Measurements from ENCODE around the gene MYADM.
"Not testable (repeated sequence)": the region's sequence is repeated elsewhere in the genome, so short reads cannot be mapped to it uniquely, and the experiment has no call there.

Gene MYADM, protein sequence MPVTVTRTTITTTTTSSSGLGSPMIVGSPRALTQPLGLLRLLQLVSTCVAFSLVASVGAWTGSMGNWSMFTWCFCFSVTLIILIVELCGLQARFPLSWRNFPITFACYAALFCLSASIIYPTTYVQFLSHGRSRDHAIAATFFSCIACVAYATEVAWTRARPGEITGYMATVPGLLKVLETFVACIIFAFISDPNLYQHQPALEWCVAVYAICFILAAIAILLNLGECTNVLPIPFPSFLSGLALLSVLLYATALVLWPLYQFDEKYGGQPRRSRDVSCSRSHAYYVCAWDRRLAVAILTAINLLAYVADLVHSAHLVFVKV

GRCh38 chr19:53867225-53868090, at the start of gene MYADM:
Gene MYADM (plus strand): TSS chr19:53867883. CDS start chr19:53873530, 5,647 bp downstream.
- peak; percentile 99 for DNase-seq (ENCODE audit: low read depth)

DNA sequence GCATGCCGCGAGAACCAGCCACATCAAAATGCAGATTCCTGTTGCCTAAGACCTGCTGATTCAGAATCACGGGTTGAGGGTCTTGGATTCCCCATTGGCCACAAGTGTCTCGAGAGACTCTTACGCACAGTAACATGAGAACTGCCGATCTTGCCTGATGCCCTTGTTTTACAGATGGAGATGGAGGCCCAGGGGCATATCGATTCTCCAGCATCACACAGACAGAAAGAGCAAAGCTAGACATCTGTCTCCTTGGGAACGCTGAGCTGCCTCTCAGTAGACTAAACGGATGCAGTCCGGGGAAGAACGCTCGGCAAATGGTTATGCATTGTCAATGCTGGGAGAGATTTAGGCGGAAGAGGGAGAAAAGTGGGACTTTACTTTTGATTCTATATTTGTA, 48.9 kb upstream of the MYADM start:
- DNase-seq (ENCODE audit: low read depth), result no peak

DNA sequence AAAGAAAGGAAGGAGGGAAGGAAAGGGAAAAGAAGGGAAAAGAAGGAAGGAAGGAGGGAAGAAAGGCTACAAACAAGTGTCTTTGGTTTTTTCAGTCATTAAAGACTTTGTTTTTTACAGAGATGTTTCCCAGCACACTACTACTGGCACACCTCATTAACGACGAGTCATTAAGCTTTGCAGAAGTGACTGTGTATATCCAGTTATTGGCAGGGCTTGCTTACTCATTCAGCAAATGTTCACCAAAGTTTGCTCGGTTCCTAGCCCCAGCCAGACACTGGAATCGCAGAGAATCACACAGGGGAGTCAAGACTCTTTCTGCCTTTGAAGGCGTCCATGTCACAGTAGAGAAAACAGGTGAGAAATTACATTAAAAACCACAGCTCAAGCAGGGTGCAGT, 47.8 kb upstream of the MYADM start:
- DNase-seq (ENCODE audit: low read depth), result no peak

DNA sequence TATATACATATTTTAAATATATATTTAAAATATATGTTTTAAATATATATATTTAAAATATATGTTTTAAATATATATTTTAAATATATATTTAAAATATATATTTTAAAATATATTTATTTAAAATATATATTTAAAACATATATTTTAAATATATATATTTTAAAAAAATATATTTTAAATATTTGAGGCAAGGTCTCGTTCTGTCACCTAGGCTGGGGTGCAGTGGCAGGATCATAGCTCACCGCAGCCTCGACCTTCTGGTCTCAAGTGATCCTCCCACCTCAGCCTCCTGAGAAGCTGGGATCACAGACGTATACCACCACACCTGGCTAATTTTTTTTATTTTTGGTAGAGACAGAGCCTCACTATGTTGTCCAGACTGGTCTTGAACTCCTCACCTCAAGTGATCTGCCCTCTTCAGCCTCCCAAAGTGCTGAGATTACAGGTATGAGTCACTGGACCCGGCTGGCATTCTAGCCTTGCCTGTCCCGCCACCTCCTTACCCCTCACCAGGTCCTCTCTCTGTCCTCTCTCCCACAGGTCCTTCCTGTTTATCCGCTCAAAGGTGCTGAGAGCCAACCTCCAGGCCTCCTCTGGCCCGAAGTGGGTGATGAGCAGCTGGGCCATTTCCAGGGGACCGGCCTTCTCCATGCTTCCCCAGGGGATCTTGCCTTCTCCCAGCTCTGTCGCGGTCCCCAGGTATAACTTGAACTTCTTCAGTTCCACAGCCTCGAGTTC, 44.1 kb upstream of the MYADM start:
- DNase-seq (ENCODE audit: low read depth), result no peak

GRCh38 chr19:53824134-53824611, 43.5 kb upstream of the MYADM start, which contains the start of gene NLRP12:
Gene NLRP12 (minus strand): TSS chr19:53824314. CDS start chr19:53824174, 140 bp downstream.
- no peak for DNase-seq (ENCODE audit: low read depth)

DNA sequence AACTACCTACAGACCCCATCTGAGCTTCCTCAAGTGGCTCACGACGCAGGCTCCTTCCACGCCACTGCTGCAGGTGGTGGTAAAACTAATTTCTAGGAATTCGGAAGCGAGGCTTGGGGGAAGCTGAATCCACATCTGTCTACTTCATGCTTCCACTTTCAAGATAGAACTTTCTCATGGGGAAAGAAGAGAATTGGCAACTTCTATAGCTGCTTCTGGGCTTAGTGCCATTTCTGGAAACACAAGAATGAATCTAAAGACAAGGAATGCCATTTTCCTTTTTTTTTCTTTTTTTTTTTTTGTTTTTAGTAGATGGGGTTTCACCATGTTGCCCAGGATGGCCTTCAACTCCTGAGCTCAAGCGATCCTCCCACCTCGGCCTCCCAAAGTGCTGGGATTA, 40.8 kb upstream of the MYADM start:
- no peak for DNase-seq (ENCODE audit: low read depth)

GRCh38 chr19:53828531-53828930, 39.2 kb upstream of the MYADM start:
- no peak for DNase-seq (ENCODE audit: low read depth)

DNA sequence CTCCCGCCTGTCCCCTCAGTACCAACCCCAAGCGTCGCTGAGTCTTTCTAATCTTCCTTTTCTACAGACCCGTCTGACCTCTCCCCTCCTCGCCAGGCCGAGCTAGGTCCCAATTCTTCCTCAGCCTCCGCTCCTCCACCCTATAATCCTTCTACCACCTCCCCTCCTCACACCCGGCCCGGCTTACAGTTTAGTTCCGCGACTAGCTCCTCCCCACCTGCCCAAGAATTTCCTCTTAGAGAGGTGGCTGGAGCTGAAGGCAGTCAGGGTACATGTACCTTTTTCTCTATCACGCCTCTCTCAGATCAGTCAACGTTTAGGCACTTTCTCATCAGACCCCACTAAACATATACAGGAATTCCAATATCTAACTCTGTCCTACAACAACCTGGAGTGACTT, 34.8 kb upstream of the MYADM start:
- not testable (repeated sequence) for DNase-seq (ENCODE audit: low read depth)

DNA sequence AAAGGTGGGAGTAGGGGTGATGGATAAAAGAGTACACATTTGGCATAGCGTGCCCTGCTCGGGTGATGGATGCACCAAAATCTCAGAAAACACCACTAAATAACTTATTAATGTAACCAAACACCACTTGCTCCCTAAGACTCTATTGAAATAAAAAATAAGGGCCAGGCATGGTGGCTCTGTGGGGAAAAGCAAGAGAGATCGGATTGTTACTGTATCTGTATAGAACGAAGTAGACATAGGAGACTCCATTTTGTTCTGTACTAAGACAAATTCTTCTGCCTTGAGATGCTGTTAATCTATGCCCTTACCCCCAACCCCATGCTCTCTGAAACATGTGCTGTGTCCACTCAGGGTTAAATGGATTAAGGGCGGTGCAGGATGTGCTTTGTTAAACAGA, 29.2 kb upstream of the MYADM start:
- not testable (repeated sequence) for DNase-seq (ENCODE audit: low read depth)

GRCh38 chr19:53840241-53840640, 27.4 kb upstream of the MYADM start:
- not testable (repeated sequence) for DNase-seq (ENCODE audit: low read depth)

DNA sequence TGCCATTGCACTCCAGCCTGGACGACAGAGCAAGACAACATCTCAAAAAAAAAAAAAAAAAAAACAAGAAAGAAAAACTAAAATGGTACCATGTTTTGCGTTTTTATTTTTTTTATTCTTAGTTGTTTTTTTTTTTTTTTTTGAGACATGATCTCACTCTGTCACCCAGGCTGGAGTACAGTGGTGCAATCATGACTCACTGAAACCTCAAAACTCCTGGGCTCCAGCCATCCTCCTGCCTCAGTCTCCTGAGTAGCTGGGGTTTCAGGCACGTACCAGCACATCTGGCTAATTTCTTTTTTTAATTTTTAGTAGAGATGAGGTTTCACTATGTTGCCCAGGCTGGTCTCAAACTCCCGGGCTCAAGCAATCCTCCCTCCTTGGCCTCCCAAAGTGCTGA, 26.8 kb upstream of the MYADM start:
- peak; percentile 82 for DNase-seq (ENCODE audit: low read depth)

GRCh38 chr19:53844849-53845246, 22.8 kb upstream of the MYADM start:
- DNase-seq (ENCODE audit: low read depth), result no peak

GRCh38 chr19:53847555-53847954, 20.1 kb upstream of the MYADM start:
- DNase-seq (ENCODE audit: low read depth), result no peak

GRCh38 chr19:53849237-53849676, 18.4 kb upstream of the MYADM start:
- peak; percentile 72 for DNase-seq (ENCODE audit: low read depth)

DNA sequence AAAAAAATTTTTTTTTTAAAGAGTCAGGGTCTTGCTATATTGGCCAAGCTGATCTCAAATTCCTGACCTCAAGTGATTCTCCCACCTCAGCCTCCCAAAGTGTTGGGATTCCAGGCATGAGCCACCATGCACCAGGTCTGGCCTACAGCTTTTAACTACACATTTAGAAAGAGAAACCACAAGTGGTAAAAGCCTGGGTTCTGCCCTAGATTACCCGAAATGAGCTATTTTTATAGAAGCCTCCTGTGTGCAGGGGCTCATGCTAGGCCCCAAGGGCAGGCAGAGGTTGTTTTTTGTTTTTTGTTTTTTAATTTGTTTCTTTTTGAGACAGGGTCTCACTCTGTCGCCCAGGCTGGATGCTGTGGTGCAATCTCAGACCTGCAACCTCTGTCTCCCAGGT, 14.0 kb upstream of the MYADM start:
- DNase-seq (ENCODE audit: low read depth), result no peak

DNA sequence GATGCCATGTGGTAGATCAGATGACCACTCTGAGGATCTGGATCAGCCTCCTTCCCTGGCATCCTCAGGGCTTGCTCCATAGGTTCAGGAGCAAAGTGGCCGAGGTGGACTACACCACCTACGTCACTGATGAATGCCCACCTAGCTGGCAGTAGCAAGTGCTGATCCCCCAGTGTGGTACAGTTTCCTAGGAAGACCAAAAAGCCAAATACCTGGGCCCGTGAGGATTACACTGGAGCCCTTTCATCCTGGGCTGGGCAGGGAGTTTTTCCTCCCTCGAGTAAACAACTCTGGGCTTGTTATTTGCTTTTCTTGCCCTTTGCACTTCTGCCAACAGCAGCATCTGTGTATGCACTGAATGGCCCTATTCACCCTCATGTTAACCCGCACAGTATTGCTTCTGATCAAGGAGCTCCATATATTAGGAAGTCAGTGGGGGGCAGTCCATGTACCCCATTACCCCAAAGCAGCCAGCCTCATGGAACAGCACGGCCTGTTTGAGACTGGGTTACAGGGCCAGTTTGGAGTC, 3.3 kb upstream of the MYADM start:
- no peak for DNase-seq (ENCODE audit: low read depth)

DNA sequence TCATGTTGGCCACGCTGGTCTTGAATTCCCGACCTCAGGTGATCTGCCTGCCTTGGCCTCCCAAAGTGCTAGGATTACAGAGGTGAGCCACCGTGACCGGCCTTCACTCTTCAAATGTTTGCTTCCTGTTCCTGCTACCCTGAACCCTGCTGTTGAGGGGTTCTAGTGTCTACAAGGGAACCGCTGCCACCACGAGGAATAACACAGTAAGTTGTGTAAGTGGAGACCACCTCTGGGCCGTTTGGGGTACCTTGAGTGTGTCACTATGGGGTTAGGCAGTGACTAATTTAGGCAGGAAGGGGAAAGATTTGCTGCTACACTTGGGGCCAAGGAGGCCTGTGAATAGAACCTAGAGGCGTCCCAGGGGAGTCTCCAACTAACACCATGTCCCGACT, 2.2 kb upstream of the MYADM start:
- no peak for DNase-seq (ENCODE audit: low read depth)

- DNase-seq (ENCODE audit: low read depth), result no peak
Measured at GRCh38 chr19:53865918-53866864, 1.5 kb upstream of the MYADM start.

GRCh38 chr19:53866865-53867224, 838 bp upstream of the MYADM start:
- DNase-seq (ENCODE audit: low read depth), result no peak

DNA sequence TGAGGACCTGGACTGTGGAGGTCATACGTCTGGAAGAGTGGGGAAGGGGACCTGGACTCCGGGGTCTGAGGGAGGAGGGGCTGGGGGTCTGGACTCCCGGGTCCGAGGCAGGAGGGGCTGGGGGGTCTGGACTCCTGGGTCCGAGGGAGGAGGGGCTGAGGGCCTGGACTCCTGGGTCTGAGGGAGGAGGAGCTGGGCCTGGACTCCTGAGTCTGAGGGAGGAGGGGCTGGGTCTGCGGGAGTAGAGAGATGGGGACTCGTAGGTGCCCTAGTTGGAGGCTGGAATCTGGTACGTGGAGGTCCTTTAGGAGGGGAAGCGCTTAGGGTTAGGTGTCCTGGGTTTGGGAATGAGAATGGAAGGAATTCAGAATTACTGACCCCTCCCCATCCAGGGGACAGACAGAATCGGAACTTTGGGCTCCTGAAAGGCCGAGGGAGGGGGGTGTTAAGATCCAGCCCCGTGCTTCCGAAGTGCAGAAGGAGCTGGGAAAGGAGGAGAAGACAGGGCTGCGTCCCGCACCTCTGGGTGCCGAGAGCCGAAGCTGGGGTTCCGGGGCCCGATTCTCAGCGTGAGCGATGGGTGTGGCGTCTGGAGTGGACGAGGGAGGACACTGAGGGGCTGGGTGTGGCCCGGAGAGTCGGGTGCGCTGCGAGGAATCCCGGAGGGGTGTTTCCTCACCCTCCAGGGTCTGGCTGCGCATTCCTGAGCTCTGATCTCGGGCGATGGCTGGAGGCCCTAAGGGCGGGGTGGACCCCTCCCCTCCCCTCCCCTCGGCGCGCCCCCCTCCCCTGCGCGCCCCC, 608 bp downstream of the MYADM start:
- DNase-seq (ENCODE audit: low read depth), result no peak

Measured in GM04504 (cell line).